Suprapubic skin (tissue), 4 donors: ENCODE data around the gene GAPVD1.

Experiments used
- CTCF ChIP-seq, 2 donors: fragments of 200-600 bp in 1 of 2; fragments of 450-650 bp in 1 of 2; sonication (generic) in 1 of 2; IDR thresholded peaks; one replicate each; pipeline ENCODE4 v1.5.1; 2016 to 2019; ENCODE audit warnings: antibody characterized with exemption in 2 of 2, mild to moderate bottlenecking in 1 of 2, moderate library complexity in 1 of 2
- EP300 ChIP-seq: sonication (generic); formaldehyde crosslinking; IDR thresholded peaks from one replicate; pipeline ENCODE4 v1.6.1; 2017; ENCODE audit warnings: antibody characterized with exemption
- POLR2A ChIP-seq, 2 donors: fragments of 450-650 bp; IDR thresholded peaks; one replicate each; pipeline ENCODE4 v1.6.1; 2017; ENCODE audit warnings: antibody characterized with exemption in 2 of 2, mild to moderate bottlenecking in 2 of 2, moderate library complexity in 2 of 2
- POLR2AphosphoS5 ChIP-seq, 3 donors: sonication (generic); formaldehyde crosslinking; IDR thresholded peaks; one replicate each; pipeline ENCODE4 v1.6.1; 2017; ENCODE audit warnings: antibody characterized with exemption in 3 of 3

GRCh38 chr9:125227761-125228160, 33.9 kb upstream of the GAPVD1 start:
- TF ChIP-seq POLR2AphosphoS5 (IDR thresholded peaks at IDR 0.05) (no peak), CTCF (IDR thresholded peaks at IDR 0.05) (no peak), POLR2A (IDR thresholded peaks at IDR 0.05) (no peak), EP300 (no peak)
